RWPE1 (cell line): ENCODE results near the gene GNG11.

Source experiments
- CTCF ChIA-PET: fragments of 350-600 bp; sonication (Branson Sonifier 250); formaldehyde crosslinking; extraction: SDS; loops from one replicate; lab custom pipeline; 2021; lab: Yijun Ruan, JAX
- POLR2A ChIA-PET: fragments of 400-600 bp; formaldehyde crosslinking; extraction: SDS; loops from one replicate; lab custom pipeline; 2020; ENCODE audit warnings: antibody characterized with exemption; ENCODE audit not compliant: low non-redundant PET; lab: Yijun Ruan, JAX
- DNase-seq: peaks from one replicate; pipeline ENCODE4 v3.0.0; 2012; ENCODE audit warnings: low spot score
- H3K27ac ChIP-seq: fragments of 450-650 bp; 2 replicates; pipeline ENCODE4 v1.5.1; 2017
- TF ChIP-seq, protein P1 (sequence below): fragments of 450-650 bp; conservative IDR thresholded peaks from 2 replicates; pipeline ENCODE4 v1.5.1; 2017; ENCODE audit warnings: low read depth, mild to moderate bottlenecking

GNG11 gene

DNA sequence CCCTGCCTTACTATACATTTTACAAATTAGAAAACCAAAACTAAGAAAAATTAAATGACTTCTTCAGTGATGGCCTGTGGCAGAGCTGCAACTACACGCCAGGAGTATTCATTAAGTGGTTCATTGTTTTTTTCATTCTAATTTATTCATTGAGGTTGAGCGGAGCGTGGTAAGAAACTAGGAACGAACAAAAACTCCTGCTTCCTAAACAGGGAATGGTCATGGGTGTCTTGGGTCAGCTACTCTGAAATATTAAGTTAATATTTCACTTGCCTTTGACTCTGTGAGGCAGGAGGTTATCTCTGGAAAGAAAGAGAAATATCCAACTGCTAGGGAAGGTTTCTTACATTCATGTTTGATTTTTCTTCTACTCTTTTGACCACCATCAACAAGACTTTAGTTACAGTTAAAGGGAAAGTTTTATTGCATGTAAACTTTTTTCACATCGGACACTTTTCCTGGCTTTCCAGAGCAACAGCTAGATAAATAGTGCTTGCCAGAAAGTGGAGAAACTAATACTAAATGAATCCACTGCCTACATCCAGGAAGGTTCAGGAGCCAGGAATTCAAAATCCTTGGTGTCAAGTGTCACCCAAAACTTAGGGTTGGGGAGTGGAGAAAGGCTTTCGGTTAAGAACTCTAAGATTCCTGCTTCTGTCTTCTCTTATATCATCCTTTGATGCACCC is 896 bp upstream of the GNG11 start:
- TF ChIP-seq, protein P1, sequence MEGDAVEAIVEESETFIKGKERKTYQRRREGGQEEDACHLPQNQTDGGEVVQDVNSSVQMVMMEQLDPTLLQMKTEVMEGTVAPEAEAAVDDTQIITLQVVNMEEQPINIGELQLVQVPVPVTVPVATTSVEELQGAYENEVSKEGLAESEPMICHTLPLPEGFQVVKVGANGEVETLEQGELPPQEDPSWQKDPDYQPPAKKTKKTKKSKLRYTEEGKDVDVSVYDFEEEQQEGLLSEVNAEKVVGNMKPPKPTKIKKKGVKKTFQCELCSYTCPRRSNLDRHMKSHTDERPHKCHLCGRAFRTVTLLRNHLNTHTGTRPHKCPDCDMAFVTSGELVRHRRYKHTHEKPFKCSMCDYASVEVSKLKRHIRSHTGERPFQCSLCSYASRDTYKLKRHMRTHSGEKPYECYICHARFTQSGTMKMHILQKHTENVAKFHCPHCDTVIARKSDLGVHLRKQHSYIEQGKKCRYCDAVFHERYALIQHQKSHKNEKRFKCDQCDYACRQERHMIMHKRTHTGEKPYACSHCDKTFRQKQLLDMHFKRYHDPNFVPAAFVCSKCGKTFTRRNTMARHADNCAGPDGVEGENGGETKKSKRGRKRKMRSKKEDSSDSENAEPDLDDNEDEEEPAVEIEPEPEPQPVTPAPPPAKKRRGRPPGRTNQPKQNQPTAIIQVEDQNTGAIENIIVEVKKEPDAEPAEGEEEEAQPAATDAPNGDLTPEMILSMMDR = no peak
- POLR2A ChIA-PET = no interaction called here
- H3K27ac ChIP-seq = no peak overlapping the region
- CTCF ChIA-PET = interaction anchor here (1.1 kb wide), 1 partner anchor 18 kb away, joined by 3 read pairs; no protein-coding TSS in a partner anchor
- no peak for DNase-seq

DNA sequence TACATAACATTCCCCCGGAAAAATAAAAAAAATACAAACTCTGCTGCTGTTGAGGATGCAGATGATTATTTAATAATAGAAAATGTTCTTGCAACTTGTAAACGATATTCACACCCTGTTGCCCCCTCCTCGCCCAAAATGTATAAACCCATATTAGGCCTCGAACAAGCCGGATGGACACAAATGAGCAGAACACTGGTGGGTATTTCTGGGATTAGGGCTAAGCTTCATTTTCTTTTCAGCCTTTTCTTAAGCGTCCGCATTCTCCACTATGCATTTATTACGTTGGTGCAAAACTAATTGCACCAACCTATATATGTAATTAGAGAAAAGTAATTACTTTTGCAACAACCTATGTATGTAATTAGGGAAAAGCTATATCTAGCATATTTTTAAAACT is 349 bp upstream of the GNG11 start:
- ChIA-PET CTCF (no interaction called here), POLR2A (no interaction called here)
- no peak for DNase-seq
- H3K27ac ChIP-seq = peak overlapping the region; percentile 93
- TF ChIP-seq, protein P1 = no peak

DNA sequence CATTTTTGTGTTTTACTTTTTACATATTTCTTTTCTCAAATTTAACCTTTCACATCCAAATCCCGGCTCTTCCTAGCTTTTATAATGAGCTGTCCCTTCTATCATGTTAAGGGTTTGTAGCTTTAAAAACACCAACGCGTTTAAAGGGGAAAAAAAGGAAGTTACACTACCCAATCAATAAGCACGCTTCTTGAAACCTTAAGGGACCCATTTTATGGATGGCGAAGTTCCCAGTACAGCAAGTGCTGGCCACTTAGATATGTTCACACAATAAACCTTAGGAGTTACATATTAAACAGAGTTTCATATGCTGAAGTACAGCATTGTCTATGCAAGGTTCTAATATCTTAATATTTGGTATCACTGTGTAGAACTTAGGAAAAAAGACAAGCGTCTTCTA is 1.8 kb downstream of the GNG11 start:
- ChIA-PET CTCF (no interaction called here), POLR2A (no interaction called here)
- TF ChIP-seq, protein P1 = no peak
- H3K27ac ChIP-seq = no peak overlapping the region
- DNase-seq = no peak

DNA sequence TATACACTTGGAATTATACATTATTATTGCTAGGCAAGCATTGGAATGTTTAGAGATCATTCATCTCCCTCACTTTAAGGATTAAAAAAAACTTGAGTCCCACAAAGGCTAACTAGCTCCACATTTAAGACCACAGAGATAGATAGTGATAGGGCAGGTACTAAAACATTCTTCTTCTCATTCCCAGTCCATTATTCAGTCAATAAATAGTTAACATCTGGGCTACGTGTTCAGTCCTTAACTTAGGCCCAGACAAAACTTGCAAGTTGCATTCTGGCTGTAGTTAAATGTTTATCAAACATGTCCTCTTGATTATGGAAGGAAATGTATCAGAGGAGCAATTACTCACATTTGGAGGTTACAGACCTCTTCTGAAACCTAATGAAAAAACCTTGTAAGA is 2.4 kb downstream of the GNG11 start:
- CTCF ChIA-PET = no interaction called here
- POLR2A ChIA-PET = no interaction called here
- DNase-seq = no peak
- TF ChIP-seq, protein P1 = no peak
- H3K27ac ChIP-seq = no peak overlapping the region

DNA sequence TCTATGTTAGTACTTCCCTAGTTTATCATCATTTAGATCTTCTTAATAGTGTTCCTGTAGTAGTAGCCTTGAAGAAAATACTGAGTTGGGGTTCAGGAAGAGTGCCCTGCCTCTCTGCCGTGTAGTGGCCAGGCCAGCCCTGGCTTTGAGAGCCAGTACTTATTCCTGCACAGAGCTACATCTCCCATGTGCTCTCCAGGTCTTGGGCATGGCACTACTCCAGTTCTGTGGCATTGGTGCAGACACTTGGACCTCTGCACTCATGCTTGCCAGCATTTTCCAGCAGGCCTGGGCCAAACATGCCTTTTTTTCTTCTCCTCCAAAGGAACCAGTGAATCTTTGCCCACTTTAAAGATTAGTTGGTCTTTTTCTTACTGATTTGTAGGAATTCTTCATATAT is 5.3 kb downstream of the GNG11 start:
- CTCF ChIA-PET = no interaction called here

DNA sequence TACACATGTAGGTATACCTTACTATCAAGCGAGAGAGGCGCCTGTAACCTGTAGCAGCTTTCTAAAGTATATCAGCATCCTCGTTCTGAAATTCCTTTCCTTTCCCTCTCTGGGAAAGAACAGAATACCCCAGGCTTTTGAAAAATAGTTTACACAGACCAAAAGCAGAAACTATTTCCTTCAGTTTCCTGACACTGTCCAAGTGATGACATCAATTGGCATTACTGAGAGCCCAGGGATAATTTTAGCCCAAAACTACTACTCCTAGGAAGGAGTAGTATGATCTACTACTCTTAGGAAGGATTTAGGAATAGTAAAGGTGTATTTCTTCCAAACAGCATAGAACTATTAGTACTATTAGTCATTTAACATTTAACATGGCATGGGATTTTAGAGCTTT is 6.0 kb downstream of the GNG11 start:
- ChIA-PET CTCF (interaction anchor here (0.7 kb wide), 1 partner anchor 291 kb away, joined by 4 read pairs; no protein-coding TSS in a partner anchor), POLR2A (no interaction called here)
- TF ChIP-seq, protein P1 = no peak
- DNase-seq = no peak
- no peak overlapping the region for H3K27ac ChIP-seq

More for the DNA sequence above, 5.3 kb downstream of the GNG11 start:
- no peak overlapping the region for H3K27ac ChIP-seq
- no peak for DNase-seq
- TF ChIP-seq, protein P1 = no peak
- POLR2A ChIA-PET = no interaction called here
